CD4-positive, alpha-beta T cell (primary cell): ENCODE measurements around the gene UPF1. TPM values are rescaled to one million over a fixed set of nuclear protein-coding genes. Genes with fewer than 3 reads are reported as not detected.

Source experiments
- ATAC-seq: fragments of 200-7000 bp; cut with Tn5 transposase; one replicate; pipeline ENCODE4 v1.10.0; 2022; ENCODE audit warnings: mild to moderate bottlenecking; ENCODE audit not compliant: poor library complexity
- CTCF ChIA-PET: fragments of 350-600 bp; sonication (Branson Sonifier 250); formaldehyde crosslinking; loops from one replicate; lab custom pipeline; 2021; ENCODE audit warnings: antibody characterized with exemption, inconsistent platforms; lab: Charles Lee
- POLR2A ChIA-PET: fragments of 350-600 bp; sonication (Branson Sonifier 250); formaldehyde crosslinking; loops from one replicate; lab custom pipeline; 2021; ENCODE audit warnings: antibody characterized with exemption, inconsistent platforms; lab: Charles Lee
- DNase-seq, 14 experiments: peaks; one replicate each; pipeline ENCODE4 v3.0.0-alpha.2; 2013 to 2020; ENCODE audit warnings: mixed read lengths in 2 of 14
- H3K27ac ChIP-seq, 2 donors: one replicate each; pipeline versions ENCODE4 v1.5.1 to v1.7.0; 2013; ENCODE audit warnings: low read length in 2 of 2, low read depth in 1 of 2, mild to moderate bottlenecking in 1 of 2
- H3K27me3 ChIP-seq, 2 experiments: 1 replicate in 1 of 2; 2 replicates in 1 of 2; pipeline versions ENCODE4 v1.6.1 to v1.7.0; 2013; ENCODE audit warnings: low read length in 2 of 2, control low read depth in 1 of 2, mild to moderate bottlenecking in 1 of 2, moderate library complexity in 1 of 2; ENCODE audit not compliant: insufficient read depth in 2 of 2, control insufficient read depth in 1 of 2
- H3K36me3 ChIP-seq: one replicate; pipeline ENCODE4 v1.6.1; 2013; ENCODE audit warnings: low read length, control low read depth; ENCODE audit not compliant: insufficient read depth
- H3K4me1 ChIP-seq: one replicate; pipeline ENCODE4 v1.6.1; 2013; ENCODE audit warnings: low read length, control low read depth; ENCODE audit not compliant: insufficient read depth
- H3K4me3 ChIP-seq: one replicate; pipeline ENCODE4 v1.5.1; 2013; ENCODE audit warnings: mild to moderate bottlenecking, low read length, moderate library complexity
- H3K9me3 ChIP-seq, 2 experiments: 1 replicate in 1 of 2; 2 replicates in 1 of 2; pipeline versions ENCODE4 v1.6.1 to v1.7.0; 2013; ENCODE audit warnings: low read length in 2 of 2, mild to moderate bottlenecking in 2 of 2, control low read depth in 1 of 2, moderate library complexity in 1 of 2; ENCODE audit not compliant: control insufficient read depth in 1 of 2, insufficient read depth in 1 of 2
- H3K27ac Mint-ChIP-seq: one replicate; pipeline ENCODE4 v1.8.0; 2020; ENCODE audit warnings: mixed read lengths
- H3K27me3 Mint-ChIP-seq: one replicate; pipeline ENCODE4 v1.8.0; 2021; ENCODE audit warnings: mixed read lengths
- H3K36me3 Mint-ChIP-seq: one replicate; pipeline ENCODE4 v1.8.0; 2021; ENCODE audit warnings: low read depth, mixed read lengths
- H3K4me1 Mint-ChIP-seq: one replicate; pipeline ENCODE4 v1.8.0; 2021; ENCODE audit warnings: low read depth, mixed read lengths
- H3K4me3 Mint-ChIP-seq: one replicate; pipeline ENCODE4 v1.8.0; 2020; ENCODE audit warnings: mild to moderate bottlenecking, mixed read lengths
- H3K9me3 Mint-ChIP-seq: one replicate; pipeline ENCODE4 v1.8.0; 2020; ENCODE audit warnings: mixed read lengths
- intact Hi-C, 2 experiments: fragments of 100-400 bp; cut with DNase I in 1 of 2; cut with micrococcal nuclease in 1 of 2; formaldehyde crosslinking; loops; one replicate each; pipeline versions ENCODE4 v1.15.1 to v1.9.0; 2023 to 2025; cut with DNase I, micrococcal nuclease
- total RNA-seq, 174 experiments: library from RNA in 2 of 174; stranded (reverse) in 2 of 174; gene quantifications; one replicate each; pipeline ENCODE4 v1.2.3 and lab custom pipeline; 2021 to 2026
- TF ChIP-seq, protein P1 (sequence below): fragments of 200-600 bp; IDR thresholded peaks from one replicate; pipeline ENCODE4 v1.8.0; 2022; ENCODE audit warnings: antibody characterized with exemption, mild to moderate bottlenecking

The UPF1 gene
- total RNA-seq, 2 experiments from 2014 or later, result 146 to 150 TPM

DNA sequence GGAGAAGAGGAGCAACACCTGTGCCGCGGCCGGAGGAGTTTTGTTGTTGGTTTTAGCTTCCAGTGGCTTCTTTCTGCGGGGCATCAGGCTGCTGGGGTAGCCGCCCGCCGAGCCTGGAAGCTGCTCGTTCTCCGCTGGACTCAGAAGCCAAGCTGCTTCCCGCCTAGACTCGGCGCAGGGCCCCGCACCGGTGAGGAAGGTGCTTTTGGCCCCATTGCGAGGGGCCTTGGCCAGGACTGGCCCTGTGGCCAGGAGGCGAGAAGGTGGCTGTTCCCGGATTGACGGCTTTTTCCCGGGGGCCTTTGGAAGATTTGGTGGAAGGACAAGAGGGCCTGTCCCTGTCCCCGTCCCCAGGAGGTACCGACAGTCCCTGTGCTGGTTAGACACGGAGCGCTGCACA lies 35.4 kb downstream of the UPF1 start:
- H3K27ac ChIP-seq, result no peak overlapping the region
- ChIA-PET POLR2A (no interaction called here), CTCF (no interaction called here)
- no peak overlapping the region for H3K4me3 ChIP-seq
- H3K36me3 ChIP-seq, result peaks cover 60% of the 10 kb centered on the region
- no peaks in the 10 kb centered on the region for H3K9me3 ChIP-seq
- TF ChIP-seq, protein P1, sequence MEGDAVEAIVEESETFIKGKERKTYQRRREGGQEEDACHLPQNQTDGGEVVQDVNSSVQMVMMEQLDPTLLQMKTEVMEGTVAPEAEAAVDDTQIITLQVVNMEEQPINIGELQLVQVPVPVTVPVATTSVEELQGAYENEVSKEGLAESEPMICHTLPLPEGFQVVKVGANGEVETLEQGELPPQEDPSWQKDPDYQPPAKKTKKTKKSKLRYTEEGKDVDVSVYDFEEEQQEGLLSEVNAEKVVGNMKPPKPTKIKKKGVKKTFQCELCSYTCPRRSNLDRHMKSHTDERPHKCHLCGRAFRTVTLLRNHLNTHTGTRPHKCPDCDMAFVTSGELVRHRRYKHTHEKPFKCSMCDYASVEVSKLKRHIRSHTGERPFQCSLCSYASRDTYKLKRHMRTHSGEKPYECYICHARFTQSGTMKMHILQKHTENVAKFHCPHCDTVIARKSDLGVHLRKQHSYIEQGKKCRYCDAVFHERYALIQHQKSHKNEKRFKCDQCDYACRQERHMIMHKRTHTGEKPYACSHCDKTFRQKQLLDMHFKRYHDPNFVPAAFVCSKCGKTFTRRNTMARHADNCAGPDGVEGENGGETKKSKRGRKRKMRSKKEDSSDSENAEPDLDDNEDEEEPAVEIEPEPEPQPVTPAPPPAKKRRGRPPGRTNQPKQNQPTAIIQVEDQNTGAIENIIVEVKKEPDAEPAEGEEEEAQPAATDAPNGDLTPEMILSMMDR, result no peak
- peaks cover 17% of the 10 kb centered on the region for H3K4me1 ChIP-seq
- peaks cover 58% of the 10 kb centered on the region for H3K36me3 Mint-ChIP-seq
- peaks cover 12% of the 10 kb centered on the region for H3K27me3 Mint-ChIP-seq
- peak in 1 of 14 experiments; percentile 28 for DNase-seq
- H3K4me3 Mint-ChIP-seq, result no peak overlapping the region
- no peak overlapping the region for H3K27ac Mint-ChIP-seq
- intact Hi-C loops, result loop anchor here in 1 of 2 experiments (5.0 kb wide), 3 partner anchors 275 to 415 kb away; no protein-coding TSS in a partner anchor
- no peaks in the 10 kb centered on the region for H3K9me3 Mint-ChIP-seq
- peaks cover 5 to 7% of the 10 kb centered on the region in 2 experiments for H3K27me3 ChIP-seq
- H3K4me1 Mint-ChIP-seq, result peaks cover 17% of the 10 kb centered on the region
- ATAC-seq, result no peak

DNA sequence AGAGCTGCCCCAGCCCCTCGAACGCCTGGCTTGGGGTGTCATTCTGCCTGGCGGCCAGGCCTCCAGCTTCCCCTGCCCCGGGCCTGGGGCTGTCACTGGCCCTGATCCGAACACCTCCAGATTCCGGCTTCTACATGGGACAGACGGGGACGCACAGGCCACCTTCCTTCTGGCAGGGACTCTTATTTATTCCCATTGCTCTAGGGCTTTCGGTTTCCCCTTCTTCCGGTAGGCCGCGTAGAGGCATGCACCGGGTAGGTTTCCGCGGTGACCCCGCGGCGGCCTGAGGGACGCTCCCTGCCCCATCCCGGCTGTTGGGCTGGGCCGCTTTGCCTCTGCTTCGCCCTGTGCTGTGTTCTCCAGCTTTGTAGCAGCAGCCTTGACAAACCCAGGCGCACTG lies 36.0 kb downstream of the UPF1 start:
- no peak overlapping the region for H3K27ac Mint-ChIP-seq
- H3K9me3 ChIP-seq, result no peaks in the 10 kb centered on the region
- H3K36me3 ChIP-seq, result peaks cover 56% of the 10 kb centered on the region
- H3K4me1 Mint-ChIP-seq, result peaks cover 17% of the 10 kb centered on the region
- intact Hi-C loops, result loop anchor here in 1 of 2 experiments (5.0 kb wide), 3 partner anchors 275 to 415 kb away; no protein-coding TSS in a partner anchor
- no peak overlapping the region for H3K4me3 Mint-ChIP-seq
- H3K27ac ChIP-seq, result no peak overlapping the region
- no peak overlapping the region for H3K4me3 ChIP-seq
- TF ChIP-seq, protein P1, result no peak
- peaks cover 5 to 7% of the 10 kb centered on the region in 2 experiments for H3K27me3 ChIP-seq
- H3K27me3 Mint-ChIP-seq, result peaks cover 12% of the 10 kb centered on the region
- ChIA-PET CTCF (no interaction called here), POLR2A (no interaction called here)
- no peak for ATAC-seq
- H3K36me3 Mint-ChIP-seq, result peaks cover 52% of the 10 kb centered on the region
- H3K4me1 ChIP-seq, result peaks cover 17% of the 10 kb centered on the region
- DNase-seq, result peak in 1 of 14 experiments; percentile 19
- H3K9me3 Mint-ChIP-seq, result no peaks in the 10 kb centered on the region

DNA sequence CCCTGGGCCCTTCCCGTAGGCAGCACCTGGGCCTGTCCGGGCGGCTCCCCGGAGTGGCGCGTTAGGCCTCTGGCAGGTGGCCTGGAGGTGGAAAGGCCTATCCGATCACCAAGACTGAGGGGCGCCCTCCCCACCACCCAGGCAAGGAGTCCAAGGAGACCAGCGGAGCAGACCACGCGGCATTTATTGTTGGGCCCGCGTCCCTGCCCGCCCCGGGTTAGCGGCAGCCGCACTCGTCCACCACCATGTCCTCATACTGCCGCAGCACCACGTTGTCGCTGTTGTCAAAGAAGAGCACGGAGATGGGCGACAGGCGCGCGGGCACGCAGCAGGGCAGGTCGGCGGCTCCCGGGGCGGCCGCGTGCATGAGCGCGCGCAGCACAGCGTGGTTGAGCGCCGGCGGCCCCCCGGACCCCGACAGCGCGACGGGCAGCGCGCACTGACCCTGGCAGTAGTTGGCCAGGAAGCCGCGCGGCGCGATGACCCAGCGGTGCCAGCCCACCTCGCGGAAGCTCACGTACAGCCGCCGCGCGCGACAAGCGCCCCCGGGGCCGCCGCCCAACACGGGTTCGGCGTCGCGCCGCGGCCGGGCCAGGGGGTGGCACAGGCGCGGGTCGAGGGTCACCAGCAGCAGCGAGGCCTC lies 36.7 kb downstream of the UPF1 start:
- peaks cover 46% of the 10 kb centered on the region for H3K36me3 Mint-ChIP-seq
- H3K27me3 ChIP-seq, result peaks cover 5 to 7% of the 10 kb centered on the region in 2 experiments
- peaks cover 48% of the 10 kb centered on the region for H3K36me3 ChIP-seq
- H3K27ac ChIP-seq, result no peak overlapping the region
- H3K9me3 ChIP-seq, result no peaks in the 10 kb centered on the region
- H3K4me3 Mint-ChIP-seq, result no peak overlapping the region
- no peak for ATAC-seq
- H3K27ac Mint-ChIP-seq, result no peak overlapping the region
- intact Hi-C loops, result loop anchor here in 1 of 2 experiments (5.0 kb wide), 3 partner anchors 276 to 416 kb away; no protein-coding TSS in a partner anchor
- peaks cover 17% of the 10 kb centered on the region for H3K4me1 Mint-ChIP-seq
- H3K4me3 ChIP-seq, result no peak overlapping the region
- H3K9me3 Mint-ChIP-seq, result no peaks in the 10 kb centered on the region
- peak in 1 of 14 experiments; percentile 31 for DNase-seq
- TF ChIP-seq, protein P1, result no peak
- POLR2A ChIA-PET, result no interaction called here
- peaks cover 12% of the 10 kb centered on the region for H3K27me3 Mint-ChIP-seq
- H3K4me1 ChIP-seq, result peaks cover 17% of the 10 kb centered on the region
- CTCF ChIA-PET, result no interaction called here
